ENCODE measurements around the gene GNAZ. TPM values are rescaled to one million over a fixed set of nuclear protein-coding genes. Genes with fewer than 3 reads are reported as not detected.

Gene GNAZ
- total and polyA plus RNA-seq, 2 of the 8 experiments (the other 6 are each of a cell fraction or from before 2014, with no cell fraction given), result 6.6 to 9.6 TPM

GRCh38 chr22:23086787-23087186 is 16.5 kb downstream of the GNAZ start:
- H3K4ac ChIP-seq (replicated peaks; ENCODE audit: insufficient read length, low read depth, low read length), result no peak overlapping the region
- WGBS, 2 experiments (ENCODE audit: extremely low coverage in 1 of 2, insufficient coverage in 1 of 2, insufficient read length in 1 of 2, insufficient replicate concordance in 2 of 2, low coverage in 1 of 2, low lambda C conversion rate in 2 of 2, missing lambda C conversion rate in 1 of 2), result 89% methylated on average over 10 of the region's 10 CpGs; no CpG with 5 or more reads in 1 of the 2 experiments
- FAIRE-seq, result no peak
- no peak for TF ChIP-seq SIX5 (IDR thresholded peaks at IDR 0.05; ENCODE audit: low read depth, low read length)
- no peak for TF ChIP-seq BACH1 (IDR thresholded peaks at IDR 0.05; ENCODE audit: low read length)
- no peak for TF ChIP-seq TCF12 (IDR thresholded peaks at IDR 0.05; ENCODE audit: low read depth, low read length)
- TF ChIP-seq CEBPB (IDR thresholded peaks at IDR 0.05; ENCODE audit: low read depth, low read length), result no peak
- TF ChIP-seq EP300 (IDR thresholded peaks at IDR 0.05; ENCODE audit: borderline replicate concordance in 1 of 2, low read depth in 2 of 2, low read length in 2 of 2), result no peak
- TF ChIP-seq NRF1 (IDR thresholded peaks at IDR 0.05; ENCODE audit: low read depth, low read length), result no peak
- TF ChIP-seq CBX5 (IDR thresholded peaks at IDR 0.05; ENCODE audit: low read depth, low read length), result no peak
- no peak for TF ChIP-seq HDAC2 (IDR thresholded peaks at IDR 0.05; ENCODE audit: borderline replicate concordance in 1 of 2, low read depth in 2 of 2, low read length in 2 of 2)
- no peak for TF ChIP-seq SUZ12 (IDR thresholded peaks at IDR 0.05; ENCODE audit: low read length)
- no peak for TF ChIP-seq ASH2L (IDR thresholded peaks at IDR 0.05; ENCODE audit: low read length)
- no peak for TF ChIP-seq SP1 (IDR thresholded peaks at IDR 0.05; ENCODE audit: low read depth, low read length)
- TF ChIP-seq CTCF (IDR thresholded peaks at IDR 0.05; ENCODE audit: control extremely low read depth in 1 of 3, insufficient read depth in 1 of 3, low read depth in 1 of 3, low read length in 3 of 3), result no peak

More at GRCh38 chr22:23086787-23087186, 16.5 kb downstream of the GNAZ start:
- Histone ChIP-seq H3K4me3 (ENCODE audit: extremely low read depth in 1 of 4, insufficient read depth in 2 of 4, low read depth in 3 of 4, low read length in 4 of 4) (no peak overlapping the region), H3K23me2 (ENCODE audit: low read depth, low read length) (peaks cover 4% of the 10 kb centered on the region), H3K4me2 (ENCODE audit: insufficient read depth in 1 of 2, low read depth in 2 of 2, low read length in 2 of 2) (no peak overlapping the region), H2BK15ac (ENCODE audit: low read length) (no peak overlapping the region), H4K8ac (ENCODE audit: extremely low read depth, insufficient read depth, low read length) (peak overlapping the region; percentile 15; the same call in 1 of the 2 replicates), H4K91ac (replicated peaks; ENCODE audit: insufficient read length, low read length) (no peak overlapping the region), H4K5ac (ENCODE audit: insufficient read length, low read depth, low read length) (no peak overlapping the region), H2BK20ac (ENCODE audit: low read length) (no peak overlapping the region), H2AFZ (ENCODE audit: low read length) (no peak overlapping the region), H3K36me3 (ENCODE audit: control insufficient read depth in 2 of 4, insufficient read depth in 4 of 4, low read length in 3 of 4) (peaks cover 0 to 3% (median 0%) of the 10 kb centered on the region in 4 experiments; a peak in 1 of 8 replicates), H3K9ac (replicated peaks in 1 of 4; ENCODE audit: extremely low read depth in 1 of 4, low read depth in 3 of 4, low read length in 3 of 4) (no peak overlapping the region), H3K27ac (ENCODE audit: low read depth, low read length) (no peak overlapping the region), H3K79me1 (ENCODE audit: low read depth, low read length) (no peaks in the 10 kb centered on the region; the same call in 1 of the 2 replicates), H3K56ac (replicated peaks; ENCODE audit: insufficient read length, low read depth, low read length) (no peak overlapping the region), H3K9me3 (ENCODE audit: insufficient read depth in 2 of 2, low read depth in 1 of 2, low read length in 1 of 2) (no peaks in the 10 kb centered on the region), H3K27me3 (replicated peaks in 1 of 4; ENCODE audit: control insufficient read depth in 3 of 4, extremely low read depth in 1 of 4, insufficient read depth in 3 of 4, low read length in 3 of 4) (no peaks in the 10 kb centered on the region; a peak in 1 of 7 replicates), H3K79me2 (ENCODE audit: control insufficient read depth in 1 of 2, insufficient read depth in 2 of 2, low read length in 2 of 2) (no peaks in the 10 kb centered on the region), H3K18ac (ENCODE audit: extremely low read depth, low read length) (no peak overlapping the region), H3K14ac (ENCODE audit: insufficient read length) (no peak overlapping the region), H4K20me1 (replicated peaks in 1 of 2; ENCODE audit: control insufficient read depth in 1 of 2, insufficient read depth in 2 of 2, low read length in 2 of 2) (peaks cover 2 to 16% of the 10 kb centered on the region in 2 experiments), H3K4me1 (replicated peaks in 1 of 4; ENCODE audit: control insufficient read depth in 3 of 4, insufficient read depth in 4 of 4, low read length in 3 of 4) (peaks cover 2 to 11% (median 7%) of the 10 kb centered on the region in 4 experiments), H3K23ac (ENCODE audit: insufficient read length) (no peak overlapping the region), H2AK5ac (ENCODE audit: low read depth, low read length) (no peak overlapping the region), H2BK120ac (replicated peaks; ENCODE audit: low read depth, low read length) (no peak overlapping the region), H2BK12ac (ENCODE audit: low read depth, low read length) (no peak overlapping the region), H2BK5ac (ENCODE audit: low read depth, low read length) (no peak overlapping the region)
- ChIA-PET POLR2A (ENCODE audit: partially characterized antibody) (interaction anchor here (0.9 to 1.3 kb wide), 3 partner anchors 11 to 33 kb away, joined by 3 to 5 read pairs (median 3); no protein-coding TSS in a partner anchor), CTCF (ENCODE audit: partially characterized antibody) (interaction anchor here (0.6 to 1.5 kb wide), 8 partner anchors 8 to 128 kb away, joined by 3 to 6 read pairs (median 3); no protein-coding TSS in a partner anchor)
- DNase-seq (ENCODE audit: low read depth in 1 of 2, low spot score in 2 of 2), result no peak
